ENCODE data around the gene CTNNA2. TPM values are rescaled to one million over a fixed set of nuclear protein-coding genes. Genes with fewer than 3 reads are reported as not detected.

Gene CTNNA2
- total RNA-seq, 1 experiment from 2014 or later: 5.5 TPM

- Histone ChIP-seq H3K79me2 (ENCODE audit: insufficient read depth, low read length) (no peaks in the 10 kb centered on the region), H3K9me3 (ENCODE audit: control insufficient read depth, low read depth, low read length) (no peaks in the 10 kb centered on the region), H3K4ac (ENCODE audit: low read depth, low read length) (no peak overlapping the region), H3K4me2 (ENCODE audit: insufficient read depth, insufficient read length, low read length) (no peak overlapping the region), H3T11ph (ENCODE audit: low read length) (no peak overlapping the region), H4K20me1 (ENCODE audit: control insufficient read depth, insufficient read depth, insufficient read length) (no peaks in the 10 kb centered on the region), H3K14ac (ENCODE audit: insufficient read depth, low read length) (no peak overlapping the region), H3K79me1 (ENCODE audit: insufficient read depth, low read depth, low read length, poor library complexity, severe bottlenecking) (no peaks in the 10 kb centered on the region), H3K27me3 (ENCODE audit: insufficient read depth, low read length) (no peaks in the 10 kb centered on the region), H2BK120ac (ENCODE audit: low read depth, low read length, poor library complexity, severe bottlenecking) (no peak overlapping the region), H3K23ac (ENCODE audit: insufficient read length, low read depth, low read length) (no peak overlapping the region), H4K5ac (ENCODE audit: insufficient read length, low read depth, low read length) (no peak overlapping the region), H3K23me2 (ENCODE audit: insufficient read length, low read depth, low read length, poor library complexity, severe bottlenecking) (no peaks in the 10 kb centered on the region), H2BK15ac (ENCODE audit: low read depth, low read length) (no peak overlapping the region), H3K56ac (ENCODE audit: insufficient read length, low read depth, low read length) (no peak overlapping the region), H2BK12ac (ENCODE audit: insufficient read length, low read depth, low read length) (no peak overlapping the region), H4K91ac (ENCODE audit: insufficient read length, low read depth, low read length) (no peak overlapping the region), H2AFZ (ENCODE audit: low read length) (no peak overlapping the region), H2BK5ac (ENCODE audit: insufficient read length, low read length) (no peak overlapping the region), H3K4me1 (ENCODE audit: insufficient read depth, low read length) (no peaks in the 10 kb centered on the region), H2BK20ac (ENCODE audit: low read depth, low read length, poor library complexity, severe bottlenecking) (no peak overlapping the region), H3K18ac (ENCODE audit: insufficient read length, low read depth, low read length) (no peak overlapping the region), H2AK5ac (ENCODE audit: insufficient read length, low read length) (no peak overlapping the region), H4K8ac (replicated peaks; ENCODE audit: insufficient read length, low read depth, low read length) (no peak overlapping the region), H3K27ac (ENCODE audit: insufficient read length, low read depth, low read length) (no peak overlapping the region), H3K9ac (ENCODE audit: extremely low read depth, insufficient read length, low read length) (no peak overlapping the region)
- Mint-ChIP-seq H3K27ac (no peak overlapping the region), H3K27me3 (ENCODE audit: low read depth) (no peaks in the 10 kb centered on the region; the same call in 1 of the 2 replicates), H3K4me3 (no peak overlapping the region), H3K4me1 (peaks cover 16 to 17% of the 10 kb centered on the region in 2 experiments), H3K36me3 (ENCODE audit: insufficient read depth in 1 of 3, low read depth in 3 of 3) (no peaks in the 10 kb centered on the region), H3K9me3 (no peaks in the 10 kb centered on the region)
- no peak for DNase-seq
- whole genome bisulfite sequencing (ENCODE audit: extremely low coverage, insufficient read length, low lambda C conversion rate): no CpG with 5 or more reads among the region's 2 CpGs
- no peak for TF ChIP-seq CTCF (conservative IDR thresholded peaks at IDR 0.05)
Measured at GRCh38 chr2:79892123-79892522, 379.3 kb downstream of the CTNNA2 start.

Data from H9 (cell line).